ENCODE measurements around the gene LPO. TPM values are rescaled to one million over a fixed set of nuclear protein-coding genes. Genes with fewer than 3 reads are reported as not detected.
A peak's percentile ranks its signal among the peaks of the same experiment; 100 is the strongest.

Gene LPO
- total RNA-seq, 1 experiment from 2014 or later, result not detected

DNA sequence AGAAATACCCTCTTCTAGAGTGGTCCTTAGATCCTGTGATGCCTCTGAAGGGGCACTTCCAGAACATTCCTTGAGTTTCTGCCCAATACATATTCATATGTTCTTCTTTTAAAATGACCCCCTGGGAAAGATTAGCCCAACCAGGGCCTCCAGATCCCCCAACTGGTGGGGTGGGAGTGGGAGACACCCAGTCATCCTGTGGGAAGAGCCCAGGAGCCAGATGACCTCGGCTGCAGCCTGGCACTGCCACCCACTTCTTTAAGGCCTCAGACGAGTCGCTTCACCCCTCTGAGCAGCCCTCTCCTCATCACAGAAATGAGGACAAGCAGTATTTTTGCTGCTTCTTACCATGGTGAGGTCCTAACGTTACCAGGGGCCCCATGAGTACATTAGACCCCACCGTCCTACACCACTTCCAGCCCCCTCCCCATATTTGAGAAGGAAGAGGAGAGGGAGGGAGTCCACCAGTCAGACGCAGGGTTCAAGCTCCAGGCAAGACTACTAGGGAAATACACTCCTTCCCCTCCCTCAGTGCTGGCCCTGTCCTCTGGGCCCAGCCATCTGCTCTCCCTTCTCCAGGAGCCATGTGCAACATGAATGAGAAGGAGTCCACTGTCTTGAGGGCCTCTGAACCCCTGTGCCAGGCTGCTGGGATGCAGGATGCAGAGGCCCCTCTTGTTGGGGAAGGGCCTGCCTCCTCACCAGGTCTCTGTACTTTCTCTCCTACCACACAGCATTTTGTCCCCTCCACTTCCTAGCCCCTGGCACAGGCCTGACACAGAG is 30.6 kb downstream of the LPO start:
- no peaks in the 10 kb centered on the region for H3K9me3 Mint-ChIP-seq (ENCODE audit: low read depth, unreplicated experiment)
- H3K4me3 Mint-ChIP-seq (ENCODE audit: low read depth, unreplicated experiment), result no peak overlapping the region
- intact Hi-C loops (cut with micrococcal nuclease; ENCODE audit: unreplicated experiment), result no loop called here
- BruUV-seq (replicated peaks), result no TSS peak
- DNase-seq, result no peak
- no peaks in the 10 kb centered on the region for H3K4me1 Mint-ChIP-seq (ENCODE audit: low read depth, unreplicated experiment)
- no peak overlapping the region for H3K27ac Mint-ChIP-seq (ENCODE audit: unreplicated experiment)
- CTCF ChIA-PET, result interaction anchor here (0.7 kb wide), 1 partner anchor 104 kb away, joined by 3 read pairs; no protein-coding TSS in a partner anchor
- peaks cover 86% of the 10 kb centered on the region for H3K27me3 Mint-ChIP-seq (ENCODE audit: unreplicated experiment)
- TF ChIP-seq, protein P1, sequence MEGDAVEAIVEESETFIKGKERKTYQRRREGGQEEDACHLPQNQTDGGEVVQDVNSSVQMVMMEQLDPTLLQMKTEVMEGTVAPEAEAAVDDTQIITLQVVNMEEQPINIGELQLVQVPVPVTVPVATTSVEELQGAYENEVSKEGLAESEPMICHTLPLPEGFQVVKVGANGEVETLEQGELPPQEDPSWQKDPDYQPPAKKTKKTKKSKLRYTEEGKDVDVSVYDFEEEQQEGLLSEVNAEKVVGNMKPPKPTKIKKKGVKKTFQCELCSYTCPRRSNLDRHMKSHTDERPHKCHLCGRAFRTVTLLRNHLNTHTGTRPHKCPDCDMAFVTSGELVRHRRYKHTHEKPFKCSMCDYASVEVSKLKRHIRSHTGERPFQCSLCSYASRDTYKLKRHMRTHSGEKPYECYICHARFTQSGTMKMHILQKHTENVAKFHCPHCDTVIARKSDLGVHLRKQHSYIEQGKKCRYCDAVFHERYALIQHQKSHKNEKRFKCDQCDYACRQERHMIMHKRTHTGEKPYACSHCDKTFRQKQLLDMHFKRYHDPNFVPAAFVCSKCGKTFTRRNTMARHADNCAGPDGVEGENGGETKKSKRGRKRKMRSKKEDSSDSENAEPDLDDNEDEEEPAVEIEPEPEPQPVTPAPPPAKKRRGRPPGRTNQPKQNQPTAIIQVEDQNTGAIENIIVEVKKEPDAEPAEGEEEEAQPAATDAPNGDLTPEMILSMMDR (IDR thresholded peaks at IDR 0.05; ENCODE audit: unreplicated experiment), result no peak
- H3K36me3 Mint-ChIP-seq (ENCODE audit: insufficient read depth, unreplicated experiment), result no peaks in the 10 kb centered on the region

DNA sequence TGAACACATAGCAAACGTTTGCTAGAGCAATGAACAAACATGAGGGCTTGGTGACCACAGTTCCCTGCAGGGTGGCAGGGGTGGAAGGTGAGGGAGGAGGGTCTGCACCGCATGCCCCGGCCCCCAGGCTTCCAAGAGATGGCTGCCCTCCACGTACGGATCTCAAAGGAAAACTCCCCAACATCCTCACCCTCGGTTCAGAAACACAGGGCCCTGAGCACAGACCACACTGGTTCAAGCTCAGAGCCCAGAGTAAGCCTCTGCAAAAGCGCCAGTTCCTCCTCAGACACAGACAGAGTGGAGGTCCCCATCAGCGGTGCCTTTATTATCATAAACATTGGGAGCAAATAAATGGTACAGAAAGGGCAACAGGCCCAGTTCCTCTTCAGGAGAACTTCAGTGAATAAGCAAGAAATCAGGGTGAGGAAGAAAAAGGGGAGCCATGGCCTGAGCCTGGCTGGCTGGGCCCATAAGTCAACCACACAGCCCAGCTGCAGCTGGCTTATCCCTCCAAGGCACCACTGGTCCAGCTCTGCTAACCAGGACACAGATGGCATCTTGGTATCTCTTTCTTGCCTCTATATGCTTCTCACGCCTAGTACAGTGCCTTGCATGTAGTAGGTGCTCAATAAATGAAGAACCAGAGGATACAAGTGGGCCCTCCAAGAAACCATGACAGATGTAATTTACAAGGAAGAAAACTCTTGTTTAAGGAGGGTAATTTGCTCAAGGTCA is 31.3 kb downstream of the LPO start:
- H3K27ac Mint-ChIP-seq (ENCODE audit: unreplicated experiment), result no peak overlapping the region
- H3K4me1 Mint-ChIP-seq (ENCODE audit: low read depth, unreplicated experiment), result no peaks in the 10 kb centered on the region
- CTCF ChIA-PET, result no interaction called here
- intact Hi-C loops (cut with micrococcal nuclease; ENCODE audit: unreplicated experiment), result no loop called here
- BruUV-seq (replicated peaks), result no TSS peak
- no peaks in the 10 kb centered on the region for H3K36me3 Mint-ChIP-seq (ENCODE audit: insufficient read depth, unreplicated experiment)
- no peaks in the 10 kb centered on the region for H3K9me3 Mint-ChIP-seq (ENCODE audit: low read depth, unreplicated experiment)
- H3K4me3 Mint-ChIP-seq (ENCODE audit: low read depth, unreplicated experiment), result no peak overlapping the region
- H3K27me3 Mint-ChIP-seq (ENCODE audit: unreplicated experiment), result peaks cover 86% of the 10 kb centered on the region
- TF ChIP-seq, protein P1 (IDR thresholded peaks at IDR 0.05; ENCODE audit: unreplicated experiment), result no peak
- no peak for DNase-seq

DNA sequence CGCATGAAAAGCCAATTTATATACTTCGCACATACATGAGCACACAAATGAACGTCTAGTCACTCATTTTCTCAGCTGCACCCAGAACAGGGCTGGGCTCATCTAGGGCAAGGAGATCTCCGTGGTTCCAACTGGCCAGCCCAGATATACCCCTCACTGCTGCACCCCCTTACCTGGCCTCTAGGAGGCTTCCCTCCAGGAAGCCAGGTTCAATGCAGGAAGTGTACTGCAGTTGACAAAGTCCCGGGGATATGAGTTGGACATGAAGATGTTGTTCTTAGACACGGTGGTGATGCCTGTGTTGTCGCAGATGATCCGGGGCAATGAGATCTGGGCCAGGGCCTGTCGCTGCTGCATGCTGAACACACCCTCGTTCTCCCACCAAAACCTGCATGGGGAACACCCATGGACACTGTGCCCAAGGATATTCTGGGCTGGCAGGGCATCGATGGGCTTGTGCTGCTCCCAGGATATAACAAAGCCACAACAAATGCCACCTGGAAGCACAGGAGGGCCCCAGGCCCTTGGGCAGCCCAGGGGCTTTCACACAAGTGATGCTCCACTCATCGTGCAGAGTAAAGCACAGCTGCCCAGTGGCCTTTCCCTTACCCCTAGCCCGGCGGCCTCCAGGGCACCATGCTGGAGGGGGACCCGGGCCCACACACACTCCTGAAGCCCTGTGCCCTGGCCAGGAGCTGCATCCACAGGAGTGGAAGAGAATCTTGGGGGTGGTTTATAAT is 32.3 kb downstream of the LPO start:
- intact Hi-C loops (cut with micrococcal nuclease; ENCODE audit: unreplicated experiment), result no loop called here
- TF ChIP-seq, protein P1 (IDR thresholded peaks at IDR 0.05; ENCODE audit: unreplicated experiment), result no peak
- no peak overlapping the region for H3K4me3 Mint-ChIP-seq (ENCODE audit: low read depth, unreplicated experiment)
- no peaks in the 10 kb centered on the region for H3K4me1 Mint-ChIP-seq (ENCODE audit: low read depth, unreplicated experiment)
- H3K9me3 Mint-ChIP-seq (ENCODE audit: low read depth, unreplicated experiment), result no peaks in the 10 kb centered on the region
- H3K27ac Mint-ChIP-seq (ENCODE audit: unreplicated experiment), result peak overlapping the region; percentile 33
- no peaks in the 10 kb centered on the region for H3K36me3 Mint-ChIP-seq (ENCODE audit: insufficient read depth, unreplicated experiment)
- CTCF ChIA-PET, result no interaction called here
- DNase-seq, result no peak
- no TSS peak for BruUV-seq (replicated peaks)
- H3K27me3 Mint-ChIP-seq (ENCODE audit: unreplicated experiment), result peaks cover 84% of the 10 kb centered on the region

DNA sequence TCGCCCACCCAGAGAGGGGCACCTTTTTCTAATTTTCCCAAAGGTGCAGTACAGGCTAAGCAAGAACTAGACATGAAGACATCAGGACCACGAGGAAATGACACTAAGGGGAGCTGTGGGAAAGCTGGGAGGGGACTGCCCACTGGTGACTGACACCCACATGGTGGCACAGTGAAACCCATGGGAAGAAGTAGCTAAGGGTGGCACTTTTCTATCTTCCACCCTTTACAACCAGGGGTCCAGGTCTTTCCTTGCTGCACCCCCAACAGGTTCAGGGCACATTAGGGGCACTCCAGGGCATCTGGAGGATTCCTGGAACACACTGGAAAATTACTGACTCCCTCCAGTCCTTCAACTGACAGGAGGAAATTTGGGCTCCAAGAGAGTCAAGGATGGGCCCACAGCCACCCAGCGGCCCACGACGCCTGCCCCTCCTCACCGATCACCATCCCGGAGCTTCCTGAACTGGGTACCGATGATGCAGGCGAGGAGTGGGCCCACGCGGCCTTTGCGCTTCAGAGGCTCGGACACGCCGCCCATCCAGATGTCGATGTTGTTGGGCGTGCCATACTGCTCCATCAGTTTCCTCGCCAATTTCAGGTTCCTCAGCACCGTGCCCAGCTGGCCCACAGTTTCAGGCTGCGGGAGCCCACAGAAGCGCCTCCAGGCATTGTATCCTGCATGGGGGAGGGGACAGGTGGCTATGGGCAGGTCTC is 33.0 kb downstream of the LPO start:
- no peaks in the 10 kb centered on the region for H3K36me3 Mint-ChIP-seq (ENCODE audit: insufficient read depth, unreplicated experiment)
- DNase-seq, result no peak
- CTCF ChIA-PET, result no interaction called here
- no TSS peak for BruUV-seq (replicated peaks)
- TF ChIP-seq, protein P1 (IDR thresholded peaks at IDR 0.05; ENCODE audit: unreplicated experiment), result no peak
- intact Hi-C loops (cut with micrococcal nuclease; ENCODE audit: unreplicated experiment), result no loop called here
- H3K4me1 Mint-ChIP-seq (ENCODE audit: low read depth, unreplicated experiment), result no peaks in the 10 kb centered on the region
- H3K27ac Mint-ChIP-seq (ENCODE audit: unreplicated experiment), result no peak overlapping the region
- H3K4me3 Mint-ChIP-seq (ENCODE audit: low read depth, unreplicated experiment), result no peak overlapping the region
- H3K9me3 Mint-ChIP-seq (ENCODE audit: low read depth, unreplicated experiment), result no peaks in the 10 kb centered on the region
- peaks cover 84% of the 10 kb centered on the region for H3K27me3 Mint-ChIP-seq (ENCODE audit: unreplicated experiment)
